Smooth muscle cell (in vitro differentiated cells): ENCODE results near the gene CYB561D2. TPM values are rescaled to one million over a fixed set of nuclear protein-coding genes. Genes with fewer than 3 reads are reported as not detected.

ENCODE experiments used
- DNase-seq: peaks from one replicate; lab custom pipeline; 2025; ENCODE audit not compliant: unreplicated experiment; lab: John Stamatoyannopoulos, UW
- H2AFZ ChIP-seq: fragments of 200-600 bp; sonication (generic); 2 replicates; pipeline ENCODE4 v1.6.0; 2016; ENCODE audit warnings: antibody characterized with exemption, low read depth, mild to moderate bottlenecking
- H3F3A ChIP-seq: fragments of 200-600 bp; sonication (generic); 2 replicates; pipeline ENCODE4 v1.6.0; 2017; ENCODE audit warnings: antibody characterized with exemption, low read depth
- H3K27ac ChIP-seq: fragments of 200-600 bp; sonication (generic); 2 replicates; pipeline ENCODE4 v1.5.1; 2016; ENCODE audit warnings: low read depth, mild to moderate bottlenecking
- H3K27me3 ChIP-seq: fragments of 200-600 bp; sonication (generic); 2 replicates; pipeline ENCODE4 v1.6.1; 2016; ENCODE audit warnings: low read depth, mild to moderate bottlenecking
- H3K36me3 ChIP-seq: fragments of 200-600 bp; sonication (generic); 2 replicates; pipeline ENCODE4 v1.5.1; 2016; ENCODE audit warnings: low read depth
- H3K4me1 ChIP-seq: fragments of 200-600 bp; sonication (generic); 2 replicates; pipeline ENCODE4 v1.5.1; 2016; ENCODE audit warnings: low read depth
- H3K4me2 ChIP-seq: fragments of 200-600 bp; sonication (generic); 2 replicates; pipeline ENCODE4 v1.6.0; 2016; ENCODE audit warnings: mild to moderate bottlenecking
- H3K4me3 ChIP-seq: fragments of 200-600 bp; sonication (generic); 2 replicates; pipeline ENCODE4 v1.5.1; 2016; ENCODE audit warnings: mild to moderate bottlenecking
- H3K79me2 ChIP-seq: fragments of 200-600 bp; sonication (generic); 2 replicates; pipeline ENCODE4 v1.6.0; 2016; ENCODE audit warnings: low read depth, mild to moderate bottlenecking
- H3K9ac ChIP-seq: fragments of 200-600 bp; sonication (generic); 2 replicates; pipeline ENCODE4 v1.6.0; 2016; ENCODE audit warnings: low read depth
- H3K9me3 ChIP-seq: fragments of 200-600 bp; sonication (generic); replicated peaks from 2 replicates; pipeline ENCODE4 v1.5.1; 2016; ENCODE audit warnings: low read depth
- H4K20me1 ChIP-seq: fragments of 200-600 bp; sonication (generic); 2 replicates; pipeline ENCODE4 v1.6.0; 2016; ENCODE audit warnings: low read depth
- WGBS: methylation state at CpG from one replicate; pipeline ENCODE4 v1.1.7; 2016; ENCODE audit warnings: low lambda C conversion rate; 5-methylcytosine and 5-hydroxymethylcytosine counted together
- polyA plus RNA-seq: library from polyadenylated mRNA; unstranded; fragments of >200 nt; fragmentation: Nextera tagmentation; extraction: Ambion mirVana; gene quantifications from 2 replicates; pipeline ENCODE4 v1.2.1, GENCODE V29; 2016
- total RNA-seq: library from RNA; depleted of rRNA; stranded (reverse); fragments of >200 nt; gene quantifications from 2 replicates; pipeline ENCODE4 v1.2.3, GENCODE V29; 2014
- TF ChIP-seq, protein P1 (sequence below): fragments of 200-600 bp; sonication (generic); IDR thresholded peaks from 2 replicates; pipeline ENCODE4 v1.5.1; 2017; ENCODE audit warnings: borderline replicate concordance, mild to moderate bottlenecking, antibody characterized with exemption; ENCODE audit not compliant: insufficient read depth, poor library complexity, severe bottlenecking

The CYB561D2 gene
- total and polyA plus RNA-seq, 2 experiments from 2014 or later, result 21.6 to 22.6 TPM

DNA sequence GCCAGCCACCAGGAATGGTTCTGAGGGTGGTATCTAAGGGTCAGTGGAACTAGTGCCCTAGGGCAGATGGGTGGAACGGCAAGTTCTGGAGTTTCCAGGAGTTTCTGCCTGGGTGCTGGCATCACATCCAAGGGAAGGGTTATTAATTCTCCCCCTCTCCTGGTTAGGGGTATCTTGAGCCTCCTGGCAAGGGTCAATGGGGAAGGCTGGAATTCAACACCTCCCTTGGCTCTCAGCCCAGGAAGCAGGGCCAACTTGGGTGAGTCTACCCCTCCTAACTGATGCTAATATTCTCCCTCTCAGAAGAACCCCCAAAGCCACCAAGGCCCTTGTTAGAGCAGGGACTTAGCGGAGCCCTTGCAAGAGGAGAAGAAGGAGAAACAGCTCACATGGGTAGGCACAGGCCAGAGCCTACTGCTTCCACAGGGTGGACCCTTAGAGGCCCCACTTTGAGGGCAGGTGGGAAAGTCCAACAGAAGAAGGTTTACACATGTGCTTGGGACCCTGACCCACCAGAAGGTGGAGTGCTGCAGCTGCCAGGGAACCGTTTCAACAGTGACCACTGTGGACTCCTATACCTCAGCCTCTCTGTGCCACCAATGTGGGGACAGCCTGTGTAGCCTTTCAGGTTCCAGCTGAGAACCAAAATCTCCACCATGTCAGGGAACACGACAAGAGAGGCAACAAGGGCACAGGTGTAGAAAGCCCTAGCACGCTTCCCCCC, 5.3 kb downstream of the CYB561D2 start:
- no peak overlapping the region for H3K9ac ChIP-seq
- H3K4me2 ChIP-seq, result peak overlapping the region; percentile 92
- no peaks in the 10 kb centered on the region for H3K9me3 ChIP-seq
- H3K27ac ChIP-seq, result no peak overlapping the region
- DNase-seq, result no peak
- H4K20me1 ChIP-seq, result peaks cover 41% of the 10 kb centered on the region
- H3K79me2 ChIP-seq, result peaks cover 48% of the 10 kb centered on the region
- TF ChIP-seq, protein P1, sequence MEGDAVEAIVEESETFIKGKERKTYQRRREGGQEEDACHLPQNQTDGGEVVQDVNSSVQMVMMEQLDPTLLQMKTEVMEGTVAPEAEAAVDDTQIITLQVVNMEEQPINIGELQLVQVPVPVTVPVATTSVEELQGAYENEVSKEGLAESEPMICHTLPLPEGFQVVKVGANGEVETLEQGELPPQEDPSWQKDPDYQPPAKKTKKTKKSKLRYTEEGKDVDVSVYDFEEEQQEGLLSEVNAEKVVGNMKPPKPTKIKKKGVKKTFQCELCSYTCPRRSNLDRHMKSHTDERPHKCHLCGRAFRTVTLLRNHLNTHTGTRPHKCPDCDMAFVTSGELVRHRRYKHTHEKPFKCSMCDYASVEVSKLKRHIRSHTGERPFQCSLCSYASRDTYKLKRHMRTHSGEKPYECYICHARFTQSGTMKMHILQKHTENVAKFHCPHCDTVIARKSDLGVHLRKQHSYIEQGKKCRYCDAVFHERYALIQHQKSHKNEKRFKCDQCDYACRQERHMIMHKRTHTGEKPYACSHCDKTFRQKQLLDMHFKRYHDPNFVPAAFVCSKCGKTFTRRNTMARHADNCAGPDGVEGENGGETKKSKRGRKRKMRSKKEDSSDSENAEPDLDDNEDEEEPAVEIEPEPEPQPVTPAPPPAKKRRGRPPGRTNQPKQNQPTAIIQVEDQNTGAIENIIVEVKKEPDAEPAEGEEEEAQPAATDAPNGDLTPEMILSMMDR, result no peak
- H2AFZ ChIP-seq, result no peak overlapping the region
- H3F3A ChIP-seq, result no peaks in the 10 kb centered on the region
- peak overlapping the region; percentile 64 for H3K4me3 ChIP-seq
- peaks cover 29% of the 10 kb centered on the region for H3K4me1 ChIP-seq
- no peaks in the 10 kb centered on the region for H3K27me3 ChIP-seq
- WGBS, result 90% methylated on average over 5 of the region's 5 CpGs
- no peaks in the 10 kb centered on the region for H3K36me3 ChIP-seq

DNA sequence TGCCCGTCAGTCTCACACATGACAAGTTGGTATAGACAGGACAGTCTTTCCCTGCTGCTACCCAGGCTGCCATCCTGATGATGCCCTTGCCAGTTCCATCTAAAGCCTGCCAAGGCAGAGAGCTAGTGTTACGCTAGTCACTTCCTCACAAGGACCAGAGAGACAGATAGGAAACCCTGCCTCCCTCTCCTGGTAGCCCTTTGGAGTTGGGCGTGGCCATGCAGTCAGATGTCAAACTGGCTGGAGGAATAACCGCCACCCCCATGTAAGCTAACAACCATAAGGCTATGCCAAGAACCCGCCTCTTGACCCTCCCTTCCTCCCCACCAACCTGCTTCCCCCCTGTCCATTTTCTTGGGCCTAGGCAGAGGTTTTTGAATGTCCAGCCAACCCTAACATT, 5.9 kb downstream of the CYB561D2 start:
- Histone ChIP-seq H3K79me2 (peaks cover 44% of the 10 kb centered on the region), H3K9me3 (no peaks in the 10 kb centered on the region), H2AFZ (no peak overlapping the region), H3K4me3 (peak overlapping the region; percentile 64), H3K4me1 (peaks cover 25% of the 10 kb centered on the region), H3K27ac (no peak overlapping the region), H3K9ac (no peak overlapping the region), H3F3A (no peaks in the 10 kb centered on the region), H4K20me1 (peaks cover 41% of the 10 kb centered on the region), H3K4me2 (peak overlapping the region; percentile 92), H3K27me3 (no peaks in the 10 kb centered on the region), H3K36me3 (no peaks in the 10 kb centered on the region)
- WGBS, result 92% methylated on average over 5 of the region's 5 CpGs
- no peak for DNase-seq
- TF ChIP-seq, protein P1, result no peak

DNA sequence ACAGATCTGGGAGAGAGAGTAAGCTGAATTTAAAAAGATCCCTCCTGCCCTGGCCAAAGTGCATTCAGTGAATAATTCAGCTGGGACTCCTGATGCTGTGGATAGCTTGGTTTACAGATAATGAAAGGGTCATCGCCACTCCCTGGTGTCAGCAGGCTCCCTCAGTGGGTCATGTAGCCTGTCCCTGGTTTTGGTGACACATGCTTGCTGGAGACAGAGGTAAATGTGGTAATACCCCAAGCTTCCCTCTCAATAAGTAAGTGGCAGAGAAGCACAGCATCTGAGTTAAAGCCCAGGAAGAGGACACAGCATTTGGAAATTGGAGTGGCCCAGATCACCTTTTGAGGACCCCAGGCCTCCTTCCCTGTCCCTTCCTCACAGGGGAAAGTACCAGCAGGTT, 6.8 kb downstream of the CYB561D2 start:
- H3K9me3 ChIP-seq, result no peaks in the 10 kb centered on the region
- H3K9ac ChIP-seq, result peak overlapping the region; percentile 93
- peaks cover 41% of the 10 kb centered on the region for H4K20me1 ChIP-seq

More for the DNA sequence above, 6.8 kb downstream of the CYB561D2 start:
- Histone ChIP-seq H3F3A (no peaks in the 10 kb centered on the region), H3K27ac (no peak overlapping the region), H3K27me3 (no peaks in the 10 kb centered on the region), H3K4me1 (peaks cover 23% of the 10 kb centered on the region), H3K79me2 (peaks cover 39% of the 10 kb centered on the region), H3K36me3 (no peaks in the 10 kb centered on the region), H2AFZ (no peak overlapping the region), H3K4me2 (peak overlapping the region; percentile 92), H3K4me3 (peak overlapping the region; percentile 64)
- DNase-seq, result no peak
- WGBS, result 85% methylated on average over 1 of the region's 1 CpG
- TF ChIP-seq, protein P1, result no peak
